NOMO-1 (cell line): ENCODE results near the gene CCDC106.

Source experiments
- DNase-seq, 2 experiments: peaks; one replicate each; lab custom pipeline; 2025; ENCODE audit not compliant: unreplicated experiment in 2 of 2; lab: John Stamatoyannopoulos, UW

CCDC106 gene

GRCh38 chr19:55613930-55614710 lies 33.9 kb upstream of the CCDC106 start:
- no peak for DNase-seq

GRCh38 chr19:55614711-55615542 lies 33.1 kb upstream of the CCDC106 start:
- DNase-seq, result no peak

GRCh38 chr19:55615543-55616394 lies 32.2 kb upstream of the CCDC106 start:
- no peak for DNase-seq

GRCh38 chr19:55616395-55616875 lies 31.6 kb upstream of the CCDC106 start:
- no peak for DNase-seq

GRCh38 chr19:55617426-55617825 lies 30.6 kb upstream of the CCDC106 start:
- no peak for DNase-seq

- DNase-seq, result no peak
Measured at GRCh38 chr19:55618426-55618825, 29.6 kb upstream of the CCDC106 start.

- peak in 1 of 2 experiments; percentile 27 for DNase-seq
Measured at GRCh38 chr19:55619286-55619685, 28.7 kb upstream of the CCDC106 start.

- peak; percentile 88 to 92 for DNase-seq
Measured at GRCh38 chr19:55620410-55621204, 27.4 kb upstream of the CCDC106 start.

- no peak for DNase-seq
Measured at GRCh38 chr19:55621205-55621672, 26.8 kb upstream of the CCDC106 start.

GRCh38 chr19:55621673-55622231 lies 26.3 kb upstream of the CCDC106 start:
- no peak for DNase-seq

GRCh38 chr19:55622242-55622969 lies 25.6 kb upstream of the CCDC106 start:
- no peak for DNase-seq

- no peak for DNase-seq
Measured at GRCh38 chr19:55623130-55623529, 24.9 kb upstream of the CCDC106 start.

GRCh38 chr19:55623561-55623960 lies 24.5 kb upstream of the CCDC106 start:
- peak in 1 of 2 experiments; percentile 4 for DNase-seq

GRCh38 chr19:55624109-55625003 lies 23.7 kb upstream of the CCDC106 start, which contains the start of gene ZNF784:
Gene ZNF784 (minus strand): TSS chr19:55624566. CDS start chr19:55624561, 5 bp downstream.
- peak; percentile 88 to 99 for DNase-seq

GRCh38 chr19:55625004-55625326 lies 23.0 kb upstream of the CCDC106 start:
- no peak for DNase-seq

- no peak for DNase-seq
Measured at GRCh38 chr19:55626350-55626749, 21.7 kb upstream of the CCDC106 start.

- DNase-seq, result peak; percentile 60 to 88
Measured at GRCh38 chr19:55632463-55632834, 15.6 kb upstream of the CCDC106 start.

- DNase-seq, result no peak
Measured at GRCh38 chr19:55633861-55634260, 14.2 kb upstream of the CCDC106 start.
